KMS-11 (cell line): ENCODE results near the gene HELB.

Experiments used
- H2AFZ ChIP-seq: fragments of 200-600 bp; sonication (generic); 2 replicates; pipeline ENCODE4 v1.6.1; 2016; ENCODE audit warnings: antibody characterized with exemption, mixed run types, low read depth
- H3K27ac ChIP-seq: fragments of 200-600 bp; sonication (generic); 2 replicates; pipeline ENCODE4 v1.6.1; 2016; ENCODE audit warnings: mild to moderate bottlenecking, mixed run types
- H3K27me3 ChIP-seq: fragments of 200-600 bp; sonication (generic); 2 replicates; pipeline ENCODE4 v1.6.1; 2017; ENCODE audit warnings: mild to moderate bottlenecking, low read depth, mixed run types, moderate library complexity; ENCODE audit not compliant: insufficient read depth
- H3K36me3 ChIP-seq: fragments of 200-600 bp; sonication (generic); 2 replicates; pipeline ENCODE4 v1.6.1; 2017; ENCODE audit warnings: mild to moderate bottlenecking, mixed run types; ENCODE audit not compliant: insufficient read depth
- H3K4me1 ChIP-seq: fragments of 200-600 bp; sonication (generic); 2 replicates; pipeline ENCODE4 v1.6.1; 2016; ENCODE audit warnings: mild to moderate bottlenecking, low read depth, mixed run types; ENCODE audit not compliant: poor library complexity, severe bottlenecking
- H3K4me2 ChIP-seq: fragments of 200-600 bp; sonication (generic); 2 replicates; pipeline ENCODE4 v1.7.0; 2016; ENCODE audit warnings: mild to moderate bottlenecking, mixed run types
- H3K4me3 ChIP-seq: fragments of 200-600 bp; sonication (generic); IDR thresholded peaks from 2 replicates; pipeline ENCODE4 v1.6.1; 2017; ENCODE audit warnings: low read depth, low read length, mixed read lengths; ENCODE audit not compliant: insufficient read depth
- H3K79me2 ChIP-seq: fragments of 200-600 bp; sonication (generic); 2 replicates; pipeline ENCODE4 v1.6.1; 2016; ENCODE audit warnings: low read depth, mixed run types; ENCODE audit not compliant: insufficient read depth
- H3K9ac ChIP-seq: fragments of 200-600 bp; sonication (generic); 2 replicates; pipeline ENCODE4 v1.6.1; 2016; ENCODE audit warnings: mild to moderate bottlenecking, mixed run types
- H4K20me1 ChIP-seq: fragments of 200-600 bp; sonication (generic); 2 replicates; pipeline ENCODE4 v1.6.1; 2016; ENCODE audit warnings: mild to moderate bottlenecking, mixed run types; ENCODE audit not compliant: insufficient read depth
- CTCF ChIP-seq: fragments of 200-600 bp; sonication (generic); conservative IDR thresholded peaks from 2 replicates; pipeline ENCODE4 v1.6.1; 2017; ENCODE audit warnings: low read depth, mild to moderate bottlenecking, antibody characterized with exemption, low read length, moderate library complexity, mixed read lengths

HELB gene

GRCh38 chr12:66288121-66288520 lies 14.2 kb upstream of the HELB start:
- Histone ChIP-seq H3K27me3 (no peaks in the 10 kb centered on the region), H3K27ac (no peak overlapping the region), H3K9ac (no peak overlapping the region), H4K20me1 (no peaks in the 10 kb centered on the region), H3K36me3 (no peaks in the 10 kb centered on the region), H3K4me2 (no peak overlapping the region), H3K79me2 (no peaks in the 10 kb centered on the region), H3K4me3 (no peak overlapping the region), H3K4me1 (no peaks in the 10 kb centered on the region), H2AFZ (no peak overlapping the region)
- no peak for TF ChIP-seq CTCF

DNA sequence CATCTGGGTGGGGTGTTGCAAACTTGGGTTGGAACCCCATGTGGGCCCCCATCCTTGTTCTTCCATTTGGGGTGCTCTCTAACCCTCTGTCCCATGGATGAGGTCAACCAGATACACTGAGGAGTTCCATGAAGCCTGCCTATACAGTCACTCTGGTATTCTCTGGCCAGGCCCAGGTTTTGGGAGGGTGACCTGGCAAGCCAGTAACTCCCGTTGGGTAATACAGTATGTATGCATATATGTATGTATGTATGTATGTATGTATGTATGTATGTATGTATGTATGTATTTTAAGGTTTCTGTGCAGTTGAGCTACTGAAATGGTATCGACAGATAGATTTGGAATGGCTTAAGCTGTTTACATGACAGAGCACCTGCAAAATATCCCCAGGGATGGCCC lies 12.8 kb upstream of the HELB start:
- no peak overlapping the region for H2AFZ ChIP-seq
- no peak overlapping the region for H3K4me2 ChIP-seq
- no peaks in the 10 kb centered on the region for H3K79me2 ChIP-seq
- no peak overlapping the region for H3K9ac ChIP-seq
- TF ChIP-seq CTCF: no peak
- H3K4me3 ChIP-seq: no peak overlapping the region
- H3K4me1 ChIP-seq: no peaks in the 10 kb centered on the region
- no peaks in the 10 kb centered on the region for H4K20me1 ChIP-seq
- no peaks in the 10 kb centered on the region for H3K36me3 ChIP-seq
- no peaks in the 10 kb centered on the region for H3K27me3 ChIP-seq
- H3K27ac ChIP-seq: no peak overlapping the region

- no peak for TF ChIP-seq CTCF
- no peak overlapping the region for H3K9ac ChIP-seq
- H3K4me1 ChIP-seq: no peaks in the 10 kb centered on the region
- no peaks in the 10 kb centered on the region for H3K27me3 ChIP-seq
- no peak overlapping the region for H3K27ac ChIP-seq
- H3K36me3 ChIP-seq: no peaks in the 10 kb centered on the region
- H3K4me2 ChIP-seq: no peak overlapping the region
- no peak overlapping the region for H3K4me3 ChIP-seq
- H3K79me2 ChIP-seq: no peaks in the 10 kb centered on the region
- no peaks in the 10 kb centered on the region for H4K20me1 ChIP-seq
- H2AFZ ChIP-seq: no peak overlapping the region
Measured at GRCh38 chr12:66290716-66291200, 11.5 kb upstream of the HELB start.

DNA sequence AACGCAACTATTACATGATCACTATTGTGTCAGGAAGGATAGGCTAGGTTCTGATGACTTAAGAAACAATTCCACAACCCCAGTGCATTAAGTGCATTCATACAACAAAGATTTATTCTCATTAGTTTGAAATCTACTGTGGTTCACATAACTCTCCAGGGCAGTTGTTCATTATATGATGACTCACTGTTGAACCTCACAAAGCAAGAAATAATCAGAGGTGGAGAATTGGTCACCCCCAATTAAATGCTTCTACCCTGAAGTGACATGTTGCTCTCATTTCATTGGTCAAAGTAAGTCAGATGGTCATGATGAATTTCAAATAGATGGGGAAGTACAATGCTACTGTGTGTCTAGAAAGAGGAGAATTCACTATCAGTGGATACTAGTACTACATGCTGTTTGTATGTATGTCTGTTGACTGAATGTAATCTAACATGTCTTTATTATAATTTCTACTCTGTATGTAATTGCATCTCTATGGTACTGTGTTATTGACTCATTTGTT lies 6.1 kb upstream of the HELB start:
- Histone ChIP-seq H3K36me3 (no peaks in the 10 kb centered on the region), H2AFZ (no peak overlapping the region)
- no peak for TF ChIP-seq CTCF

More for the DNA sequence above, 6.1 kb upstream of the HELB start:
- Histone ChIP-seq H4K20me1 (no peaks in the 10 kb centered on the region), H3K4me1 (peaks cover 3% of the 10 kb centered on the region), H3K27ac (no peak overlapping the region), H3K27me3 (no peaks in the 10 kb centered on the region), H3K4me3 (no peak overlapping the region), H3K79me2 (no peaks in the 10 kb centered on the region), H3K4me2 (no peak overlapping the region), H3K9ac (no peak overlapping the region)
